ENCODE data around the gene PAH. TPM values are rescaled to one million over a fixed set of nuclear protein-coding genes. Genes with fewer than 3 reads are reported as not detected.

PAH gene
- total and polyA plus RNA-seq, 2 of the 8 experiments (the other 6 are each of a cell fraction or from before 2014, with no cell fraction given), result 3.9 to 9.0 TPM

GRCh38 chr12:102921240-102921639 lies 4.2 kb upstream of the PAH start:
- no peaks in the 10 kb centered on the region for H3K9me3 ChIP-seq (ENCODE audit: insufficient read depth in 2 of 2, low read depth in 1 of 2, low read length in 1 of 2)
- FAIRE-seq, result no peak
- no peaks in the 10 kb centered on the region for H3K79me1 ChIP-seq (ENCODE audit: low read depth, low read length)
- no peak overlapping the region for H4K5ac ChIP-seq (ENCODE audit: insufficient read length, low read depth, low read length)
- H2AK5ac ChIP-seq (ENCODE audit: low read depth, low read length), result no peak overlapping the region
- CTCF ChIA-PET (ENCODE audit: partially characterized antibody), result no interaction called here
- no peak overlapping the region for H2BK15ac ChIP-seq (ENCODE audit: low read length)
- H3K27ac ChIP-seq (ENCODE audit: low read depth, low read length), result no peak overlapping the region
- POLR2A ChIA-PET (ENCODE audit: partially characterized antibody), result interaction anchor here (1.0 kb wide), 1 partner anchor 29 kb away, joined by 3 read pairs; no protein-coding TSS in a partner anchor
- H3K23me2 ChIP-seq (ENCODE audit: low read depth, low read length), result no peaks in the 10 kb centered on the region
- H3K56ac ChIP-seq (replicated peaks; ENCODE audit: insufficient read length, low read depth, low read length), result no peak overlapping the region
- H3K4ac ChIP-seq (replicated peaks; ENCODE audit: insufficient read length, low read depth, low read length), result no peak overlapping the region
- no peaks in the 10 kb centered on the region for H3K79me2 ChIP-seq (ENCODE audit: control insufficient read depth in 1 of 2, insufficient read depth in 2 of 2, low read length in 2 of 2)
- no peaks in the 10 kb centered on the region for H4K20me1 ChIP-seq (replicated peaks in 1 of 2; ENCODE audit: control insufficient read depth in 1 of 2, insufficient read depth in 2 of 2, low read length in 2 of 2)
- H3K18ac ChIP-seq (ENCODE audit: extremely low read depth, low read length), result no peak overlapping the region
- no peak overlapping the region for H3K4me3 ChIP-seq (ENCODE audit: extremely low read depth in 1 of 4, insufficient read depth in 2 of 4, low read depth in 3 of 4, low read length in 4 of 4)
- H3K36me3 ChIP-seq (ENCODE audit: control insufficient read depth in 2 of 4, insufficient read depth in 4 of 4, low read length in 3 of 4), result no peaks in the 10 kb centered on the region
- no peak overlapping the region for H2BK20ac ChIP-seq (ENCODE audit: low read length)
- H2BK5ac ChIP-seq (ENCODE audit: low read depth, low read length), result no peak overlapping the region
- H3K4me2 ChIP-seq (ENCODE audit: insufficient read depth in 1 of 2, low read depth in 2 of 2, low read length in 2 of 2), result no peak overlapping the region
- H2AFZ ChIP-seq (ENCODE audit: low read length), result no peak overlapping the region
- no peak overlapping the region for H3K14ac ChIP-seq (ENCODE audit: insufficient read length)
- H2BK120ac ChIP-seq (replicated peaks; ENCODE audit: low read depth, low read length), result no peak overlapping the region
- no peak for DNase-seq (ENCODE audit: low read depth in 1 of 2, low spot score in 2 of 2)
- no peak overlapping the region for H3K9ac ChIP-seq (replicated peaks in 1 of 4; ENCODE audit: extremely low read depth in 1 of 4, low read depth in 3 of 4, low read length in 3 of 4)
- no peak overlapping the region for H2BK12ac ChIP-seq (ENCODE audit: low read depth, low read length)
- H3K23ac ChIP-seq (ENCODE audit: insufficient read length), result no peak overlapping the region
- no peaks in the 10 kb centered on the region for H3K27me3 ChIP-seq (replicated peaks in 1 of 4; ENCODE audit: control insufficient read depth in 3 of 4, extremely low read depth in 1 of 4, insufficient read depth in 3 of 4, low read length in 3 of 4)
- H4K91ac ChIP-seq (replicated peaks; ENCODE audit: insufficient read length, low read length), result no peak overlapping the region
- TF ChIP-seq ASH2L (IDR thresholded peaks at IDR 0.05; ENCODE audit: low read length) (no peak), EZH2 (IDR thresholded peaks at IDR 0.05; ENCODE audit: low read depth, low read length, severe bottlenecking) (no peak), CREB1 (IDR thresholded peaks at IDR 0.05) (no peak), SP1 (IDR thresholded peaks at IDR 0.05; ENCODE audit: low read depth, low read length) (no peak), TEAD4 (IDR thresholded peaks at IDR 0.05; ENCODE audit: low read depth, low read length) (no peak)
- H4K8ac ChIP-seq (ENCODE audit: extremely low read depth, insufficient read depth, low read length), result no peak overlapping the region
- peaks cover 2 to 10% (median 5%) of the 10 kb centered on the region in 4 experiments; a peak in 4 of 7 replicates for H3K4me1 ChIP-seq (replicated peaks in 1 of 4; ENCODE audit: control insufficient read depth in 3 of 4, insufficient read depth in 4 of 4, low read length in 3 of 4)

Data from H1 (cell line).